H9 (cell line): ENCODE measurements around the gene DLG2. TPM values are rescaled to one million over a fixed set of nuclear protein-coding genes. Genes with fewer than 3 reads are reported as not detected.

Source experiments
- DNase-seq: peaks from one replicate; pipeline ENCODE4 v3.0.0-alpha.2; 2017
- H2AFZ ChIP-seq: one replicate; pipeline ENCODE4 v1.6.1; 2013; ENCODE audit warnings: mild to moderate bottlenecking, low read length, control low read depth, moderate library complexity
- H2AK5ac ChIP-seq: 2 replicates; pipeline ENCODE4 v1.6.1; 2013; ENCODE audit warnings: low read length, control low read depth, mixed read lengths; ENCODE audit not compliant: insufficient read length
- H2BK120ac ChIP-seq: one replicate; pipeline ENCODE4 v1.6.1; 2013; ENCODE audit warnings: low read depth, mild to moderate bottlenecking, low read length, control low read depth, inconsistent platforms; ENCODE audit not compliant: poor library complexity, severe bottlenecking
- H2BK12ac ChIP-seq: 2 replicates; pipeline ENCODE4 v1.6.1; 2013; ENCODE audit warnings: low read length, control low read depth, mixed read lengths, low read depth; ENCODE audit not compliant: insufficient read length
- H2BK15ac ChIP-seq: 2 replicates; pipeline ENCODE4 v1.6.1; 2013; ENCODE audit warnings: low read depth, low read length, control low read depth
- H2BK20ac ChIP-seq: one replicate; pipeline ENCODE4 v1.6.1; 2013; ENCODE audit warnings: low read depth, mild to moderate bottlenecking, low read length, control low read depth, inconsistent platforms; ENCODE audit not compliant: poor library complexity, severe bottlenecking
- H2BK5ac ChIP-seq: 2 replicates; pipeline ENCODE4 v1.6.1; 2013; ENCODE audit warnings: low read length, control low read depth, mixed read lengths; ENCODE audit not compliant: insufficient read length
- H3K14ac ChIP-seq: 2 replicates; pipeline ENCODE4 v1.6.1; 2013; ENCODE audit warnings: low read length, control low read depth; ENCODE audit not compliant: insufficient read depth
- H3K18ac ChIP-seq: 2 replicates; pipeline ENCODE4 v1.6.1; 2013; ENCODE audit warnings: low read depth, mild to moderate bottlenecking, mixed read lengths, low read length, control low read depth; ENCODE audit not compliant: insufficient read length
- H3K23ac ChIP-seq: 2 replicates; pipeline ENCODE4 v1.6.1; 2013; ENCODE audit warnings: low read length, control low read depth, mixed read lengths, low read depth; ENCODE audit not compliant: insufficient read length
- H3K23me2 ChIP-seq: 2 replicates; pipeline ENCODE4 v1.6.1; 2013; ENCODE audit warnings: low read depth, mild to moderate bottlenecking, mixed read lengths, low read length, control low read depth; ENCODE audit not compliant: insufficient read length, poor library complexity, severe bottlenecking
- H3K27ac ChIP-seq: 2 replicates; pipeline ENCODE4 v1.5.1; 2013; ENCODE audit warnings: low read length, control low read depth, mixed read lengths, low read depth; ENCODE audit not compliant: insufficient read length
- H3K27me3 ChIP-seq: 2 replicates; pipeline ENCODE4 v1.6.1; 2013; ENCODE audit warnings: low read length, control low read depth, inconsistent platforms; ENCODE audit not compliant: insufficient read depth
- H3K4ac ChIP-seq: 2 replicates; pipeline ENCODE4 v1.6.1; 2013; ENCODE audit warnings: low read depth, mild to moderate bottlenecking, control low read depth, inconsistent platforms, low read length, moderate library complexity
- H3K4me1 ChIP-seq: 2 replicates; pipeline ENCODE4 v1.6.1; 2013; ENCODE audit warnings: low read length, control low read depth, inconsistent platforms; ENCODE audit not compliant: insufficient read depth
- H3K4me2 ChIP-seq: 2 replicates; pipeline ENCODE4 v1.6.1; 2013; ENCODE audit warnings: low read length, control low read depth, mixed read lengths; ENCODE audit not compliant: insufficient read length, insufficient read depth
- H3K56ac ChIP-seq: 2 replicates; pipeline ENCODE4 v1.6.1; 2013; ENCODE audit warnings: low read depth, mild to moderate bottlenecking, mixed read lengths, low read length, control low read depth; ENCODE audit not compliant: insufficient read length
- H3K79me1 ChIP-seq: 2 replicates; pipeline ENCODE4 v1.6.1; 2013; ENCODE audit warnings: low read depth, mild to moderate bottlenecking, moderate library complexity, low read length, control low read depth, inconsistent platforms; ENCODE audit not compliant: insufficient read depth, poor library complexity, severe bottlenecking
- H3K79me2 ChIP-seq: 2 replicates; pipeline ENCODE4 v1.6.1; 2013; ENCODE audit warnings: low read length, control low read depth, inconsistent platforms; ENCODE audit not compliant: insufficient read depth
- H3K9ac ChIP-seq: 2 replicates; pipeline ENCODE4 v1.6.1; 2013; ENCODE audit warnings: low read length, control low read depth, mixed read lengths; ENCODE audit not compliant: insufficient read length; ENCODE audit errors: extremely low read depth
- H3K9me3 ChIP-seq: one replicate; pipeline ENCODE4 v1.6.1; 2013; ENCODE audit warnings: low read depth, low read length, inconsistent platforms; ENCODE audit not compliant: control insufficient read depth
- H3T11ph ChIP-seq: one replicate; pipeline ENCODE4 v1.6.1; 2013; ENCODE audit warnings: mild to moderate bottlenecking, low read length, control low read depth, inconsistent platforms
- H4K20me1 ChIP-seq: one replicate; pipeline ENCODE4 v1.6.1; 2013; ENCODE audit not compliant: control insufficient read depth, insufficient read length, insufficient read depth
- H4K5ac ChIP-seq: 2 replicates; pipeline ENCODE4 v1.6.1; 2013; ENCODE audit warnings: low read depth, mild to moderate bottlenecking, mixed read lengths, low read length, control low read depth; ENCODE audit not compliant: insufficient read length
- H4K8ac ChIP-seq: replicated peaks from 2 replicates; pipeline ENCODE4 v1.6.1; 2013; ENCODE audit warnings: low read length, control low read depth, mixed read lengths, low read depth; ENCODE audit not compliant: insufficient read length
- H4K91ac ChIP-seq: 2 replicates; pipeline ENCODE4 v1.6.1; 2013; ENCODE audit warnings: low read depth, mild to moderate bottlenecking, moderate library complexity, mixed read lengths, low read length, control low read depth; ENCODE audit not compliant: insufficient read length
- H3K27ac Mint-ChIP-seq, 3 experiments: 2 replicates in 2 of 3; 3 replicates in 1 of 3; pipeline ENCODE4 v1.8.0; 2020 to 2021; ENCODE audit warnings: mixed read lengths in 3 of 3, mild to moderate bottlenecking in 1 of 3, moderate library complexity in 1 of 3
- H3K27me3 Mint-ChIP-seq: 2 replicates; pipeline ENCODE4 v1.8.0; 2021; ENCODE audit warnings: low read depth, mild to moderate bottlenecking, moderate library complexity, mixed read lengths
- H3K36me3 Mint-ChIP-seq, 3 experiments: 2 replicates in 2 of 3; 3 replicates in 1 of 3; pipeline ENCODE4 v1.8.0; 2020 to 2021; ENCODE audit warnings: low read depth in 3 of 3, mixed read lengths in 3 of 3; ENCODE audit not compliant: insufficient read depth in 1 of 3
- H3K4me1 Mint-ChIP-seq, 2 experiments: 2 replicates each; pipeline ENCODE4 v1.8.0; 2020; ENCODE audit warnings: mixed read lengths in 2 of 2
- H3K4me3 Mint-ChIP-seq, 2 experiments: 2 replicates in 1 of 2; 3 replicates in 1 of 2; pipeline ENCODE4 v1.8.0; 2020 to 2021; ENCODE audit warnings: mild to moderate bottlenecking in 2 of 2, mixed read lengths in 2 of 2, moderate library complexity in 1 of 2
- H3K9me3 Mint-ChIP-seq, 2 experiments: 2 replicates in 1 of 2; 3 replicates in 1 of 2; pipeline ENCODE4 v1.8.0; 2020; ENCODE audit warnings: mild to moderate bottlenecking in 2 of 2, mixed read lengths in 2 of 2, moderate library complexity in 1 of 2
- CTCF ChIP-seq: fragments of 200-600 bp; sonication (generic); conservative IDR thresholded peaks from 3 replicates; pipeline ENCODE4 v1.8.0; 2021; ENCODE audit warnings: antibody characterized with exemption, mild to moderate bottlenecking
- WGBS: extraction: QIAGEN DNeasy Blood & Tissue Kit; methylation state at CpG from one replicate; pipeline ENCODE4 v1.1.7; 2013; ENCODE audit warnings: missing lambda C conversion rate, low lambda C conversion rate, mixed read lengths; ENCODE audit not compliant: insufficient read length; ENCODE audit errors: extremely low coverage; 5-methylcytosine and 5-hydroxymethylcytosine counted together
- total RNA-seq: library from RNA; stranded (reverse); gene quantifications from 2 replicates; pipeline ENCODE4 v1.2.1, GENCODE V29; 2021

Gene DLG2
- total RNA-seq, 1 experiment from 2014 or later = 8.0 TPM

- no peak overlapping the region for H3K4ac ChIP-seq
- H3K27ac ChIP-seq = no peak overlapping the region
- H3K27me3 Mint-ChIP-seq = no peaks in the 10 kb centered on the region
- no peak overlapping the region for H3K4me3 Mint-ChIP-seq
- no peak overlapping the region for H2BK12ac ChIP-seq
- H2BK20ac ChIP-seq = no peak overlapping the region
- H3K56ac ChIP-seq = no peak overlapping the region
- H4K20me1 ChIP-seq = no peaks in the 10 kb centered on the region
- no peaks in the 10 kb centered on the region for H3K27me3 ChIP-seq
- no peaks in the 10 kb centered on the region for H3K9me3 ChIP-seq
- H4K8ac ChIP-seq = no peak overlapping the region
- H3K18ac ChIP-seq = no peak overlapping the region
- peaks cover 5 to 9% of the 10 kb centered on the region in 2 experiments for H3K4me1 Mint-ChIP-seq
- no peaks in the 10 kb centered on the region for H3K9me3 Mint-ChIP-seq
- no peak overlapping the region for H2BK15ac ChIP-seq
- H2AFZ ChIP-seq = no peak overlapping the region
- no peak overlapping the region for H2BK120ac ChIP-seq
- H2AK5ac ChIP-seq = no peak overlapping the region
- H3K9ac ChIP-seq = no peak overlapping the region
- H3K23ac ChIP-seq = no peak overlapping the region
- no peaks in the 10 kb centered on the region for H3K4me1 ChIP-seq
- no peak overlapping the region for H2BK5ac ChIP-seq
- H3K14ac ChIP-seq = no peak overlapping the region
- WGBS = no CpG with 5 or more reads among the region's 11 CpGs
- no peak for TF ChIP-seq CTCF
- H3T11ph ChIP-seq = no peak overlapping the region
- no peak overlapping the region for H4K91ac ChIP-seq
- H3K4me2 ChIP-seq = no peak overlapping the region
- H3K23me2 ChIP-seq = no peaks in the 10 kb centered on the region
- H3K36me3 Mint-ChIP-seq = no peaks in the 10 kb centered on the region
- no peak overlapping the region for H4K5ac ChIP-seq
- H3K27ac Mint-ChIP-seq = no peak overlapping the region; a peak in 2 of 7 replicates
- no peaks in the 10 kb centered on the region for H3K79me1 ChIP-seq
- no peak for DNase-seq
- no peaks in the 10 kb centered on the region for H3K79me2 ChIP-seq
Measured at GRCh38 chr11:85027346-85027745, 599.8 kb downstream of the DLG2 start.
